ENCODE results near the gene TPGS1. TPM values are rescaled to one million over a fixed set of nuclear protein-coding genes. Genes with fewer than 3 reads are reported as not detected.
A peak's percentile ranks its signal among the peaks of the same experiment; 100 is the strongest.

Gene TPGS1
- total and polyA plus RNA-seq, 5 experiments from 2014 or later = 31.5 to 43.3 (median 33.0) TPM

- ATAC-seq = no peak
- Mint-ChIP-seq H3K4me3 (peak overlapping the region in 5 of 10 donors; percentile 24 to 69 (median 51)), H3K4me1 (peaks cover 3 to 19% (median 14%) of the 10 kb centered on the region in 4 donors), H3K9me3 (peaks cover 0 to 2% (median 0%) of the 10 kb centered on the region in 9 donors), H3K27ac (peak overlapping the region in 1 of 10 donors; percentile 15), H3K36me3 (peaks cover 0 to 7% (median 0%) of the 10 kb centered on the region in 3 donors), H3K27me3 (peaks cover 6 to 27% (median 17%) of the 10 kb centered on the region in 5 donors)
- POLR2A ChIA-PET = no interaction called here
- no peak for DNase-seq
These were observed 8.8 kb upstream of the TPGS1 start for GRCh38 chr19:498511-498891.

DNA sequence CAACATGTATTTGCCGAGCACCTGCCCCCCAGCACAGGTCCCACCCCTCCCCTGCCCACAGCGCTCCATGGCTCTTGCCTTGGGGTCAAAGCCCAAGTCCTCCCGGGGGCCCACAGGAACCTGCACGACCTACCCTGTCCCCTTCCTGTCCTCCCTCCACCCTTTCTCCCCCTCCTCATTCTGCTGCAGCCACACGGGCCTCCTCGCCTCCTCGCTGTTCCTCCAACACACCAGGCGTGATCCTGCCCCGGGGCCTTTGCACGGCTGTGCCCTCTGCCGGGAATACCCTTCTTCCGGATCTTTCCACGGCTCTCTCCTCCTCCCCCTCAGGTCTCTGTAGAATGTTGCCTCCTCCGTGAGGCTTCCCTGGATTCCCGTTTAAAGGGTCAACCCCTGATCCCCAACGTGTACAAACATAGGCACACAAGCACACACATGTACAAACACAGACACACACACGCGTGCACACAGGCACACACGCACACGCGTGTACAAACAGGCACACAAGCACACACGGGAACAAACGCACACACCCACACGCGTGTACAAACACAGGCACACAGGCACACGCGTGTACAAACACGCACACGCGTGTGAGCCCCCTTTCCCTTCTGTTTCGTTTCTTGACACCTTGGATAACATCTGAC, 8.2 kb upstream of the TPGS1 start:
- H3K4me1 Mint-ChIP-seq = peaks cover 0 to 15% (median 12%) of the 10 kb centered on the region in 4 donors
- H3K27ac Mint-ChIP-seq = peak overlapping the region in 2 of 10 donors; percentile 16 to 27
- peaks cover 0 to 2% (median 0%) of the 10 kb centered on the region in 9 donors for H3K9me3 Mint-ChIP-seq
- POLR2A ChIA-PET = no interaction called here
- H3K36me3 Mint-ChIP-seq = peaks cover 0 to 7% (median 0%) of the 10 kb centered on the region in 3 donors
- peak overlapping the region in 8 of 10 donors; percentile 28 to 63 (median 44) for H3K4me3 Mint-ChIP-seq
- no peak for ATAC-seq
- peaks cover 6 to 27% (median 13%) of the 10 kb centered on the region in 5 donors for H3K27me3 Mint-ChIP-seq
- no peak for DNase-seq

DNA sequence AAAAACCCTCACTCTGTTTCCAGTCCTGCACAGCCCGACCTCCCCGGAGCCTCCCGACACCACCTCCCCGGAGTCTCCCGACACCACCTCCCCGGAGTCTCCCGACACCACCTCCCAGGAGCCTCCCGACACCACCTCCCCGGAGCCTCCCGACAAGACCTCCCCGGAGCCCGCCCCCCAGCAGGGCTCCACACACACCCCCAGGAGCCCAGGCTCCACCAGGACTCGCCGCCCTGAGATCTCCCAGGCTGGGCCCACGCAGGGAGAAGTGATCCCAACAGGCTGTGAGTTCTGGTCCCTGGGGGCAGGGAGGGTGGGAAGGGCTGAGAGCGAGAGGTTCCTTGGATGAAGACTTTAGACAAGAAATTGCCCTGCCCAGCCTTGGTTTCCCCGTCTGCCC, 5.7 kb upstream of the TPGS1 start:
- ATAC-seq (no peak), DNase-seq (no peak)
- peaks cover 6 to 19% (median 9%) of the 10 kb centered on the region in 5 donors for H3K27me3 Mint-ChIP-seq
- H3K36me3 Mint-ChIP-seq = peaks cover 0 to 4% (median 0%) of the 10 kb centered on the region in 3 donors
- no peak overlapping the region for H3K27ac Mint-ChIP-seq
- H3K4me3 Mint-ChIP-seq = no peak overlapping the region
- H3K4me1 Mint-ChIP-seq = peaks cover 4 to 22% (median 17%) of the 10 kb centered on the region in 4 donors
- POLR2A ChIA-PET = no interaction called here
- H3K9me3 Mint-ChIP-seq = peaks cover 0 to 2% (median 0%) of the 10 kb centered on the region in 9 donors

DNA sequence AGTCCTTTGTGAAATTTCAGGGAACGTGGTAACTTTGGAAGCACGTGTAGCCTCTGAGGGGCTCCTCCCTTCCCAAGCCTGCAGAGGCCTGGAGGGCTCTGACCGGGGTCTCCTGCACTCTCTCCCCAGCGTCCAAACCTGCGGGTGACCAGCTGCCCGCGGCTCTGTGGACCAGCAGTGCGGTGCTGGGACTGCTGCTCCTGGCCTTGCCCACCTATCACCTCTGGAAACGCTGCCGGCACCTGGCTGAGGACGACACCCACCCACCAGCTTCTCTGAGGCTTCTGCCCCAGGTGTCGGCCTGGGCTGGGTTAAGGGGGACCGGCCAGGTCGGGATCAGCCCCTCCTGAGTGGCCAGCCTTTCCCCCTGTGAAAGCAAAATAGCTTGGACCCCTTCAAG, 2.7 kb upstream of the TPGS1 start:
- Mint-ChIP-seq H3K27ac (no peak overlapping the region), H3K4me3 (no peak overlapping the region), H3K9me3 (no peaks in the 10 kb centered on the region), H3K27me3 (peaks cover 0 to 1% (median 0%) of the 10 kb centered on the region in 5 donors), H3K4me1 (peaks cover 9 to 35% (median 24%) of the 10 kb centered on the region in 4 donors), H3K36me3 (peaks cover 0 to 3% (median 0%) of the 10 kb centered on the region in 3 donors)
- no peak for ATAC-seq
- DNase-seq = no peak
- POLR2A ChIA-PET = interaction anchor here (0.6 to 3.9 kb wide), 2 partner anchors 16 to 1735 kb away, joined by 6 to 51 read pairs; no protein-coding TSS in a partner anchor

GRCh38 chr19:506404-507285, 652 bp upstream of the TPGS1 start:
- ATAC-seq (peak; percentile 53 to 56), DNase-seq (peak; percentile 87 to 99 (median 94))
- Mint-ChIP-seq H3K36me3 (peaks cover 0 to 3% (median 0%) of the 10 kb centered on the region in 3 donors), H3K27ac (peak overlapping the region; percentile 95 to 100 (median 99)), H3K9me3 (no peaks in the 10 kb centered on the region), H3K4me3 (peak overlapping the region; percentile 88 to 100 (median 98)), H3K4me1 (peaks cover 18 to 52% (median 38%) of the 10 kb centered on the region in 4 donors), H3K27me3 (no peaks in the 10 kb centered on the region)
- POLR2A ChIA-PET = interaction anchor here (0.6 to 3.9 kb wide), 17 partner anchors 9 to 763 kb away, joined by 3 to 51 read pairs (median 4); partner anchors contain the start of genes BSG, CDC34 and CIRBP

- no peak for DNase-seq
- ATAC-seq = no peak
- Mint-ChIP-seq H3K36me3 (peaks cover 0 to 3% (median 0%) of the 10 kb centered on the region in 3 donors), H3K9me3 (no peaks in the 10 kb centered on the region), H3K27ac (peak overlapping the region; percentile 86 to 100 (median 98)), H3K27me3 (no peaks in the 10 kb centered on the region), H3K4me3 (peak overlapping the region; percentile 85 to 99 (median 96)), H3K4me1 (peaks cover 18 to 55% (median 49%) of the 10 kb centered on the region in 4 donors)
- POLR2A ChIA-PET = interaction anchor here (1.1 to 4.4 kb wide), 4 partner anchors 13 to 36 kb away, joined by 3 to 55 read pairs (median 29); partner anchors contain the start of genes CDC34 and GZMM
These were observed 1.2 kb downstream of the TPGS1 start for GRCh38 chr19:508204-509150.

DNA sequence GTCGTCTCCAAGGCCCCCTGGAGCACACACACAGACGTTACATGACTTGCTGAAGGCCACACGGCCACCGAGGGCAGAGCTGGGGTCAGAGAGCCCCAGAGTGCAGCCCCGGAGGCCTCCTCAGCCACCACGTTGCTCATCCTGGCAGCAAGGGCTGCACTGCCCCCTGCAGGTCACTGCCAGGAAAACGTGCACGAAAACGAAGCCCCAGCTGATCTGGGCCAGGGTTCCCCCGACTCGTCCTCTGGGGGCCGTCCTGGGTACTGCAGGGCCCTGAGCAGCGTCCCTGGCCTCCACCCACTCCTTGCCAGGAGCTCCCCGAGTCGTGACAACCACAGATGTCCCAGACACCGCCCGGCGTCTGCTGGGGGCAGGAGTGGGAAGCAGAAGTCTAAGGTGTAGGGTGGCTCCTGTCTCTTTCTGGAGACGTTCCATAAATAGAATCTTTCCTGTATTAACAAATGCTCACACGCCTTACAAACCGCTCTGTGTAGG, 3.4 kb downstream of the TPGS1 start:
- H3K9me3 Mint-ChIP-seq = no peaks in the 10 kb centered on the region
- peak overlapping the region; percentile 93 to 100 (median 100) for H3K27ac Mint-ChIP-seq
- peak; percentile 86 to 95 (median 93) for DNase-seq
- peak; percentile 43 to 48 for ATAC-seq
- peaks cover 0 to 5% (median 1%) of the 10 kb centered on the region in 3 donors for H3K36me3 Mint-ChIP-seq
- H3K4me1 Mint-ChIP-seq = peaks cover 24 to 60% (median 52%) of the 10 kb centered on the region in 4 donors
- POLR2A ChIA-PET = interaction anchor here (0.6 to 4.4 kb wide), 17 partner anchors 11 to 758 kb away, joined by 3 to 55 read pairs (median 4); partner anchors contain the start of genes CDC34, CIRBP, GZMM and POLRMT
- peak overlapping the region; percentile 76 to 97 (median 92) for H3K4me3 Mint-ChIP-seq
- H3K27me3 Mint-ChIP-seq = no peaks in the 10 kb centered on the region

GRCh38 chr19:511101-511851, 4.0 kb downstream of the TPGS1 start:
- POLR2A ChIA-PET = interaction anchor here (0.7 to 4.4 kb wide), 15 partner anchors 10 to 758 kb away, joined by 3 to 55 read pairs (median 4); partner anchors contain the start of genes CDC34, CIRBP, POLRMT and RNF126
- ATAC-seq = peak; percentile 59 to 70
- no peaks in the 10 kb centered on the region for H3K27me3 Mint-ChIP-seq
- peak; percentile 69 to 97 (median 94) for DNase-seq
- H3K27ac Mint-ChIP-seq = peak overlapping the region; percentile 93 to 100 (median 100)
- H3K36me3 Mint-ChIP-seq = peaks cover 0 to 5% (median 1%) of the 10 kb centered on the region in 3 donors
- H3K9me3 Mint-ChIP-seq = no peaks in the 10 kb centered on the region
- peaks cover 23 to 59% (median 53%) of the 10 kb centered on the region in 4 donors for H3K4me1 Mint-ChIP-seq
- H3K4me3 Mint-ChIP-seq = peak overlapping the region; percentile 76 to 97 (median 92)

DNA sequence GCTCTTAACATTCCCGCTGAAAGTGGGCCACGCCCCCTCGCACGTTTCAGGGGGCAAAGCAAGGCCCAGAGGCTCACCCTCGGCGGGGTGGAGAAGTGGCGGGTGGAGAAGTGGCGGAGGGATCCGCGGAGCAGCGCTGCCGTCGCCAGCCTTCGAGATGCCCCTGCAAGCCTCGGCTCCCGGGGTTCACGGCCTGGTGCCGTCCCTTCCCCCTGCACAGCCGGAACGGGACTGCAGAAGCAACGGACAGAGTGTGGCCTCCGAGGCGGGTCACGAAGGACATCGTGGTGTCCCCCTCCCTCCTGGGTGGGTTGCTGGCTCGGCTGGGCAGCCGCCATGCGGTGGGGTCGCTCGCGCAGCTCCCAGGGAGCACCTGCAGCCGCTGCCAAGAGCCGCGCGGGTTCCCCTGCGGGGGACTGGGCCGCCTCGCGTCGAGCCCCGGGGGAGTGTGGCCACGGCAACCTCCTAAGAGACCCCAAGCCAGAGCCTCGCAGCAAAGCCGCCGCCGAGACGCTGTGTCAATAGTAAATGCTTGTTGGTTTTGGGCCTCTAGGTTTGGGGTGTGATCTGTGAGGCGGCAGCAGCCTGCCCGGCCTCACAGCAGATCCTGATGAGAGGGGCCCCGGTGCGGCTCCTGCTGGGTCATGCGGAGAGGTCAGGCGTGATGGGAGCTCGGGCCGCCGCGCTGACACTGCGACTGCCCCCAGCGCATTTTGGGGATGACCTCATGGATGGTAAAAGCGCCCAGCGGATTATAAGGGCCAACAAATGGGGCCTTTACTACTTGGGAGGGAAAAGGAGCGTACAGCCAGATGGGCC, 5.5 kb downstream of the TPGS1 start:
- no peaks in the 10 kb centered on the region for H3K9me3 Mint-ChIP-seq
- peaks cover 24 to 63% (median 52%) of the 10 kb centered on the region in 4 donors for H3K4me1 Mint-ChIP-seq
- no peak for ATAC-seq
- peak overlapping the region; percentile 93 to 100 (median 100) for H3K27ac Mint-ChIP-seq
- no peaks in the 10 kb centered on the region for H3K27me3 Mint-ChIP-seq
- H3K4me3 Mint-ChIP-seq = peak overlapping the region in 5 of 10 donors; percentile 26 to 97 (median 92)
- H3K36me3 Mint-ChIP-seq = peaks cover 0 to 5% (median 1%) of the 10 kb centered on the region in 3 donors
- DNase-seq = peak in 1 of 10 donors; percentile 31
- POLR2A ChIA-PET = interaction anchor here (1.1 kb wide), 1 partner anchor 9 kb away, joined by 3 read pairs; no protein-coding TSS in a partner anchor
